Endodermal cell (in vitro differentiated cells): Measurements from ENCODE around the gene MRAP2. TPM values are rescaled to one million over a fixed set of nuclear protein-coding genes. Genes with fewer than 3 reads are reported as not detected.
"Not testable (repeated sequence)": the region's sequence is repeated elsewhere in the genome, so short reads cannot be mapped to it uniquely, and the experiment has no call there.

ENCODE experiments used
- DNase-seq: peaks from one replicate; pipeline ENCODE4 v3.0.0-alpha.2; 2017
- H3K27ac ChIP-seq: 2 replicates; pipeline ENCODE4 v1.5.1; 2013; ENCODE audit warnings: mild to moderate bottlenecking, low read depth, low read length, moderate library complexity
- H3K27me3 ChIP-seq: 2 replicates; pipeline ENCODE4 v1.6.1; 2013; ENCODE audit warnings: mild to moderate bottlenecking, low read length, moderate library complexity; ENCODE audit not compliant: insufficient read depth, control insufficient read depth, poor library complexity, severe bottlenecking
- H3K36me3 ChIP-seq: 2 replicates; pipeline ENCODE4 v1.7.0; 2013; ENCODE audit warnings: mild to moderate bottlenecking, low read length, moderate library complexity; ENCODE audit not compliant: control insufficient read depth, insufficient read depth
- H3K4me1 ChIP-seq: one replicate; pipeline ENCODE4 v1.7.0; 2013; ENCODE audit warnings: low read length; ENCODE audit not compliant: control insufficient read depth, insufficient read depth
- H3K4me3 ChIP-seq: 2 replicates; pipeline ENCODE4 v1.5.1; 2013; ENCODE audit warnings: mild to moderate bottlenecking, low read length, moderate library complexity
- H3K9ac ChIP-seq: 2 replicates; pipeline ENCODE4 v1.6.1; 2013; ENCODE audit warnings: mild to moderate bottlenecking, low read length, moderate library complexity; ENCODE audit not compliant: poor library complexity, severe bottlenecking; ENCODE audit errors: extremely low read depth
- H3K9me3 ChIP-seq: 2 replicates; pipeline ENCODE4 v1.6.1; 2013; ENCODE audit warnings: mild to moderate bottlenecking, low read length, moderate library complexity; ENCODE audit not compliant: control insufficient read depth
- H3K27ac Mint-ChIP-seq: 2 replicates; pipeline ENCODE4 v1.8.0; 2020; ENCODE audit warnings: mixed read lengths
- H3K27me3 Mint-ChIP-seq: 2 replicates; pipeline ENCODE4 v1.8.0; 2021; ENCODE audit warnings: mild to moderate bottlenecking, mixed read lengths; ENCODE audit not compliant: insufficient read depth
- H3K36me3 Mint-ChIP-seq: 2 replicates; pipeline ENCODE4 v1.8.0; 2020; ENCODE audit warnings: low read depth, mixed read lengths
- H3K4me1 Mint-ChIP-seq: 2 replicates; pipeline ENCODE4 v1.8.0; 2020; ENCODE audit warnings: mixed read lengths
- H3K4me3 Mint-ChIP-seq: 2 replicates; pipeline ENCODE4 v1.8.0; 2020; ENCODE audit warnings: mild to moderate bottlenecking, moderate library complexity, mixed read lengths
- H3K9me3 Mint-ChIP-seq: 2 replicates; pipeline ENCODE4 v1.8.0; 2020; ENCODE audit warnings: mild to moderate bottlenecking, mixed read lengths
- WGBS, 2 experiments: methylation state at CpG; one replicate each; pipeline versions ENCODE4 v1.1.5 to v1.1.7; 2013; ENCODE audit warnings: missing lambda C conversion rate in 2 of 2, mixed read lengths in 1 of 2; ENCODE audit not compliant: insufficient coverage in 1 of 2, insufficient read length in 1 of 2; 5-methylcytosine and 5-hydroxymethylcytosine counted together
- total RNA-seq, 2 donors: library from RNA; stranded (reverse); fragmentation: NEBNext Ultra II Directional in 1 of 2; extraction: Animal tissue kit (Norgen Biotek cat#: 25700) in 1 of 2; gene quantifications; 2 replicates in 1 of 2; 3 replicates in 1 of 2; pipeline ENCODE4 v1.2.1, GENCODE V29; 2021
- TF ChIP-seq, protein P1 (sequence below): fragments of 200-600 bp; sonication (generic); conservative IDR thresholded peaks from 2 replicates; pipeline ENCODE4 v1.5.0; 2021; ENCODE audit warnings: antibody characterized with exemption, mild to moderate bottlenecking

MRAP2 gene
- total RNA-seq, 2 donors from 2014 or later: 10.7 to 10.8 TPM

GRCh38 chr6:84118191-84118590, 84.6 kb downstream of the MRAP2 start:
- H3K4me3 Mint-ChIP-seq: no peak overlapping the region
- H3K27ac Mint-ChIP-seq: no peak overlapping the region
- Histone ChIP-seq H3K27me3 (no peaks in the 10 kb centered on the region), H3K27ac (no peak overlapping the region), H3K4me1 (no peaks in the 10 kb centered on the region), H3K4me3 (no peak overlapping the region), H3K36me3 (no peaks in the 10 kb centered on the region), H3K9ac (no peak overlapping the region), H3K9me3 (no peaks in the 10 kb centered on the region)
- DNase-seq: no peak
- peaks cover 14% of the 10 kb centered on the region for H3K36me3 Mint-ChIP-seq
- TF ChIP-seq, protein P1, sequence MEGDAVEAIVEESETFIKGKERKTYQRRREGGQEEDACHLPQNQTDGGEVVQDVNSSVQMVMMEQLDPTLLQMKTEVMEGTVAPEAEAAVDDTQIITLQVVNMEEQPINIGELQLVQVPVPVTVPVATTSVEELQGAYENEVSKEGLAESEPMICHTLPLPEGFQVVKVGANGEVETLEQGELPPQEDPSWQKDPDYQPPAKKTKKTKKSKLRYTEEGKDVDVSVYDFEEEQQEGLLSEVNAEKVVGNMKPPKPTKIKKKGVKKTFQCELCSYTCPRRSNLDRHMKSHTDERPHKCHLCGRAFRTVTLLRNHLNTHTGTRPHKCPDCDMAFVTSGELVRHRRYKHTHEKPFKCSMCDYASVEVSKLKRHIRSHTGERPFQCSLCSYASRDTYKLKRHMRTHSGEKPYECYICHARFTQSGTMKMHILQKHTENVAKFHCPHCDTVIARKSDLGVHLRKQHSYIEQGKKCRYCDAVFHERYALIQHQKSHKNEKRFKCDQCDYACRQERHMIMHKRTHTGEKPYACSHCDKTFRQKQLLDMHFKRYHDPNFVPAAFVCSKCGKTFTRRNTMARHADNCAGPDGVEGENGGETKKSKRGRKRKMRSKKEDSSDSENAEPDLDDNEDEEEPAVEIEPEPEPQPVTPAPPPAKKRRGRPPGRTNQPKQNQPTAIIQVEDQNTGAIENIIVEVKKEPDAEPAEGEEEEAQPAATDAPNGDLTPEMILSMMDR: no peak
- no peaks in the 10 kb centered on the region for H3K27me3 Mint-ChIP-seq
- 92 to 100% methylated on average over 1 to 5 of the region's 5 CpGs for WGBS, 2 experiments
- peaks cover 5% of the 10 kb centered on the region for H3K4me1 Mint-ChIP-seq
- peaks cover 19% of the 10 kb centered on the region for H3K9me3 Mint-ChIP-seq

DNA sequence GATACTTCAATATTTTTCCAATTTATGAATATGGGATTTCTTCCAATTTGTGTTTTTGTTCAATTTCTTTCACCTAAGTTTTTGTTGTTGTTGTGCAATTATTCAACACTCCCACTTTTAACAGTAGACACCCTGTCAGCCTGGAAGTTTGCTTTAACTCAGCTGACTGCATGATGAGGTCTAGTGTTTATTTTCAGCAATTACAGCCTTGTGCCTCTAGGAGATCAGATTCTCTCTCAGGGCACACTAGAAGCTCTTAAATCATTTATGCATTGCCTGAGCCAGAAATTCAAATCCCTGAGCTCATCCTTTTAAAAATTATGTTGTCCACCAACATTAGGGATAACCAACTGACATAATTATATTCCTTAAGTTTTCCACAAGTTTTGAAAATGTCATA, 85.7 kb downstream of the MRAP2 start:
- Mint-ChIP-seq H3K9me3 (peaks cover 22% of the 10 kb centered on the region), H3K27me3 (no peaks in the 10 kb centered on the region), H3K4me3 (no peak overlapping the region), H3K4me1 (peaks cover 5% of the 10 kb centered on the region), H3K36me3 (peaks cover 25% of the 10 kb centered on the region), H3K27ac (no peak overlapping the region)
- Histone ChIP-seq H3K9ac (no peak overlapping the region), H3K4me3 (no peak overlapping the region), H3K9me3 (peaks cover 9% of the 10 kb centered on the region), H3K27ac (no peak overlapping the region), H3K36me3 (peaks cover 9% of the 10 kb centered on the region), H3K27me3 (no peaks in the 10 kb centered on the region), H3K4me1 (no peaks in the 10 kb centered on the region)
- DNase-seq: no peak
- TF ChIP-seq, protein P1: peak; percentile 67

GRCh38 chr6:84123186-84123585, 89.6 kb downstream of the MRAP2 start:
- Mint-ChIP-seq H3K4me3 (no peak overlapping the region), H3K9me3 (peaks cover 6% of the 10 kb centered on the region), H3K27ac (no peak overlapping the region), H3K36me3 (peaks cover 41% of the 10 kb centered on the region), H3K4me1 (peaks cover 2% of the 10 kb centered on the region), H3K27me3 (no peaks in the 10 kb centered on the region)
- WGBS, 2 experiments: 92 to 100% methylated on average over 1 to 2 of the region's 2 CpGs
- no peak overlapping the region for H3K27ac ChIP-seq
- H3K27me3 ChIP-seq: no peaks in the 10 kb centered on the region
- peaks cover 16% of the 10 kb centered on the region for H3K9me3 ChIP-seq
- no peak for DNase-seq
- no peak overlapping the region for H3K4me3 ChIP-seq
- no peaks in the 10 kb centered on the region for H3K4me1 ChIP-seq
- H3K36me3 ChIP-seq: peaks cover 23% of the 10 kb centered on the region
- TF ChIP-seq, protein P1: no peak
- no peak overlapping the region for H3K9ac ChIP-seq

DNA sequence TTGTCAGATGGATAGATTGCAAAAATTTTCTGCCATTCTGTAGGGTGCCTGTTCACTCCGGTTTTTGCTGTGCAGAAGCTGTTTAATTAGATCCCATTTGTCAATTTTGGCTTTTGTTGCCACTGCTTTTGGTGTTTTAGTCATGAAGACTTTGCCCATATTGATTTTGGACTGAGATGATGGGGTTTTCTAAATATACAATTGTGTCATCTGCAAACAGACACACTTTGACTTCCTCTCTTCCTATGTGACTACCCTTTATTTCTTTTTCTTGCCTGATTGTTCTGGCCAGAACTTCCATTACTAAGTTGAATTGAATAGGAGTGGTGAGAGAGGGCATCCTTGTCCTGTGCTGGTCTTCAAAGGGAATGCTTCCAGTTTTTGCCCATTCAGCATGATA, 96.0 kb downstream of the MRAP2 start:
- H3K4me1 Mint-ChIP-seq, H3K4me1 ChIP-seq, DNase-seq, H3K9ac ChIP-seq, H3K27ac Mint-ChIP-seq, H3K4me3 ChIP-seq, H3K27ac ChIP-seq, H3K4me3 Mint-ChIP-seq, H3K27me3 Mint-ChIP-seq, H3K27me3 ChIP-seq: not testable (repeated sequence)
- peaks cover 31% of the 10 kb centered on the region for H3K36me3 ChIP-seq
- H3K36me3 Mint-ChIP-seq: peaks cover 57% of the 10 kb centered on the region
- peaks cover 29% of the 10 kb centered on the region for H3K9me3 ChIP-seq
- 100% methylated on average over 1 of the region's 1 CpG for WGBS, 2 experiments
- H3K9me3 Mint-ChIP-seq: peaks cover 56% of the 10 kb centered on the region

DNA sequence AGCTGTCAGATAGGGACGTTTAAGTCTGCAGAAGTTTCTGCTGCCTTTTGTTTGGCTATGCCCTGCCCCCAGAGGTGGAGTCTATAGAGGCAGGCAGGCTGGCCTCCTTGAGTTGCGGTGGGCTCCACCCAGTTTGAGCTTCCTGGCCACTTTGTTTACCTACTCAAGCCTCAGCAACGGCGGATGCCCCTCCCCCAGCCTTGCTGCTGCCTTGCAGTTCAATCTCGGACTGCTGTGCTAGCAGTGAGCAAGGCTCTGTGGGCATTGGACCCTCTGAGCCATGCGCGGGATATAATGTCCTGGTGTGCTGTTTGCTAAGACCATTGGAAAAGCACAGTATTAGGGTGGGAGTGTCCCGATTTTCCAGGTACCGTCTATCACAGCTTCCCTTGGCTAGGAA, 99.8 kb downstream of the MRAP2 start:
- DNase-seq, H3K27me3 ChIP-seq, H3K9ac ChIP-seq, H3K27me3 Mint-ChIP-seq, H3K4me3 Mint-ChIP-seq, H3K27ac ChIP-seq, H3K4me1 ChIP-seq, H3K27ac Mint-ChIP-seq, H3K4me1 Mint-ChIP-seq: not testable (repeated sequence)
- 93 to 95% methylated on average over 6 to 9 of the region's 9 CpGs for WGBS, 2 experiments
- peak overlapping the region; percentile 33 for H3K4me3 ChIP-seq
- H3K9me3 ChIP-seq: peaks cover 36% of the 10 kb centered on the region
- H3K36me3 ChIP-seq: peaks cover 37% of the 10 kb centered on the region
- Mint-ChIP-seq H3K36me3 (peaks cover 64% of the 10 kb centered on the region), H3K9me3 (peaks cover 60% of the 10 kb centered on the region)
